Measurements from ENCODE around the gene CRAT. TPM values are rescaled to one million over a fixed set of nuclear protein-coding genes. Genes with fewer than 3 reads are reported as not detected.

The CRAT gene
- total RNA-seq (32.3 TPM), polyA plus RNA-seq (ENCODE audit: insufficient read depth, low read depth, low replicate concordance) (76.8 TPM)
- long read RNA-seq, donor 1, partial matches to known transcripts: 5 of 11 reads
- long read RNA-seq, donor 1, other reads (novel, unspliced or antisense): 0 of 11 reads
- long read RNA-seq, donor 2, transcript CRAT-201 (14 exons, 2,763 nt): major isoform, 6 of 7 reads
- long read RNA-seq, donor 2, partial matches to known transcripts: 0 of 7 reads
- long read RNA-seq, donor 2, other reads (novel, unspliced or antisense): 0 of 7 reads
- long read RNA-seq, donor 3, transcript CRAT-201 (14 exons, 2,763 nt): major isoform, 6 of 7 reads
- long read RNA-seq, donor 3, partial matches to known transcripts: 0 of 7 reads
- long read RNA-seq, donor 3, other reads (novel, unspliced or antisense): 0 of 7 reads
- long read RNA-seq, donor 4, transcript CRAT-201 (14 exons, 2,763 nt): major isoform, 6 of 10 reads
- long read RNA-seq, donor 4, partial matches to known transcripts: 0 of 10 reads
- long read RNA-seq, donor 4, other reads (novel, unspliced or antisense): 0 of 10 reads
- long read RNA-seq, donor 5: 0 reads
- long read RNA-seq, donor 6, partial matches to known transcripts: 0 of 3 reads
- long read RNA-seq, donor 6, other reads (novel, unspliced or antisense): 0 of 3 reads
- long read RNA-seq, donor 7, transcript CRAT-201 (14 exons, 2,763 nt): minor isoform, 7 of 34 reads
- long read RNA-seq, donor 7, transcript CRAT-207 (15 exons, 2,253 nt): major isoform, 8 of 34 reads
- long read RNA-seq, donor 7, partial matches to known transcripts: 12 of 34 reads
- long read RNA-seq, donor 7, other reads (novel, unspliced or antisense): 7 of 34 reads
- long read RNA-seq, donor 8, partial matches to known transcripts: 0 of 2 reads
- long read RNA-seq, donor 8, other reads (novel, unspliced or antisense): 0 of 2 reads
- long read RNA-seq, donor 9, partial matches to known transcripts: 0 of 6 reads
- long read RNA-seq, donor 9, other reads (novel, unspliced or antisense): 0 of 6 reads
- long read RNA-seq, donor 10, partial matches to known transcripts: 0 of 3 reads
- long read RNA-seq, donor 10, other reads (novel, unspliced or antisense): 0 of 3 reads

DNA sequence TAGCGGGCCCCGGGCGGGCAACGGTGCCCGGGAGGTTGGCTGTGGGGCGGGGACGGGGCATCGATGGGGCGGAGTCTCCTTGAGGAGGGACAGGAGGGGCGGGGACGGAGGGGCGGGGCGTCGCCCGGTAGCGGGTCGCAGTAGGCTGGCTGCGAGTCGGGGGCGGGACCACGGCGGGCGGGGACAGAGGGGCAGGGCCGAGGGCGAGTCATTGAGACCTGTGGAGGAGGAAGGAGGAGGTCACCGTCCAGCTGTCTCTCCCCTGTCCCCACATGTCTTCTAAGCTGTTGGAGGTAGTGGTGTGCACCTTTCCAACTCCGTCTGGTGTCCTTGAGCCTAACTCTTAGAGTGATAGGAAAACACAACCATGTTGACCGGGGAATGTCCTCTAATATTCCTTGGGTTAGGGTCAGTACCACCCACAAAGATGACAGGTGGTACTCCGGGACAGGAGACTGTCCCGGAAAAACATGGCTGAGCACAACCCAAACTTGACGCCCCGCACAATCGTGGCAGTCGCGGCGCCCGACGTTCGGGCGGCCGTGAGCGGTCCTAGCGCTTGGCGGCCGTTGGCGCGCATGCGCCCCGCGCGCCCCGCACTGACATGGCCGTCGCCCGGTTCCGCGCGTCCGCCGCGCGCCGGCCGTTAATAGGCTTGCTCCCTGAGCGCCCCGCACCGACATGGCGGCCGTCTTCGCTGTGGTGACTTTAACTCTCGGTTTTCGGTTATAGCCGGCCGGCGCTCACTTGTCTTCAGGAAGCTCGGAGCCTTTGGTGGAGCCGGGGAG lies at the start of gene CRAT, which contains the start of gene PTPA:
Gene CRAT, minus strand, starts transcription at position 54 of the 788 bp plus-strand sequence. CDS start 284 bp downstream, outside the sequence.
Gene PTPA, plus strand, starts transcription at position 676 of the 788 bp plus-strand sequence. CDS start 186 bp downstream, outside the sequence.
- FAIRE-seq: no peak

DNA sequence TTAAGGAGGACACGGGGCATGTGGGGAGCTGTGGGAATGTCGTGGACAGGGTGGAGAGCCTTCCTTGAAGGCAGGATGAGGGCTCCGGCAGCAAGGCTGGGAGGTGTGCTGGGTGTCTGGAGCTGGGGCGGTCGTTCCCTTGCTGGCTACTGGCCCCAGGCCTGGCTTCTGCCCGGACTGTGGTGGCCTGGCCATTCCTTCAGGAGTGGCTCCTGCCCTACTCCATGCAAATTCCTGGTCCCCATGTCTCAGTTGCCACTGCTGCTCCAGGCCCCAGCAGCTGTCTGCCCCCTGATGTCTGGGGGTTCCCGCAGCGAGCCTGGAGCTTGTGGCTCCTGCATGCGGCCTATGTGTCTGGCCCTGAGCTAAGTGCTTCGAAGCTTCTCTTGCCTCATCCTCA lies 45.6 kb upstream of the CRAT start:
- Histone ChIP-seq H3K9me3 (ENCODE audit: control insufficient read depth in 2 of 3, insufficient read depth in 1 of 3, low read length in 3 of 3) (no peaks in the 10 kb centered on the region), H3K4me1 (ENCODE audit: control insufficient read depth in 2 of 3, insufficient read depth in 2 of 3, low read depth in 1 of 3, low read length in 3 of 3) (no peaks in the 10 kb centered on the region), H3K9ac (ENCODE audit: low read length in 3 of 3) (no peak overlapping the region), H3K27me3 (ENCODE audit: control insufficient read depth, insufficient read depth, low read length) (no peaks in the 10 kb centered on the region), H3K36me3 (ENCODE audit: control insufficient read depth in 2 of 3, insufficient read depth in 3 of 3, low read length in 3 of 3) (no peaks in the 10 kb centered on the region), H3K27ac (ENCODE audit: low read depth in 2 of 2, low read length in 2 of 2) (no peak overlapping the region), H3K4me3 (ENCODE audit: low read length in 3 of 3) (no peak overlapping the region)
- FAIRE-seq (no peak), DNase-seq (no peak)
- TF ChIP-seq, protein P1, sequence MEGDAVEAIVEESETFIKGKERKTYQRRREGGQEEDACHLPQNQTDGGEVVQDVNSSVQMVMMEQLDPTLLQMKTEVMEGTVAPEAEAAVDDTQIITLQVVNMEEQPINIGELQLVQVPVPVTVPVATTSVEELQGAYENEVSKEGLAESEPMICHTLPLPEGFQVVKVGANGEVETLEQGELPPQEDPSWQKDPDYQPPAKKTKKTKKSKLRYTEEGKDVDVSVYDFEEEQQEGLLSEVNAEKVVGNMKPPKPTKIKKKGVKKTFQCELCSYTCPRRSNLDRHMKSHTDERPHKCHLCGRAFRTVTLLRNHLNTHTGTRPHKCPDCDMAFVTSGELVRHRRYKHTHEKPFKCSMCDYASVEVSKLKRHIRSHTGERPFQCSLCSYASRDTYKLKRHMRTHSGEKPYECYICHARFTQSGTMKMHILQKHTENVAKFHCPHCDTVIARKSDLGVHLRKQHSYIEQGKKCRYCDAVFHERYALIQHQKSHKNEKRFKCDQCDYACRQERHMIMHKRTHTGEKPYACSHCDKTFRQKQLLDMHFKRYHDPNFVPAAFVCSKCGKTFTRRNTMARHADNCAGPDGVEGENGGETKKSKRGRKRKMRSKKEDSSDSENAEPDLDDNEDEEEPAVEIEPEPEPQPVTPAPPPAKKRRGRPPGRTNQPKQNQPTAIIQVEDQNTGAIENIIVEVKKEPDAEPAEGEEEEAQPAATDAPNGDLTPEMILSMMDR (IDR thresholded peaks at IDR 0.05; ENCODE audit: borderline replicate concordance, extremely low read depth, insufficient read depth): no peak
- intact Hi-C loops (cut with DNase I): no loop called here

More for the DNA sequence above, at the start of gene CRAT, which contains the start of gene PTPA:
- H3K4me3 ChIP-seq (ENCODE audit: low read length in 3 of 3): peak within 1 kb of the TSS; percentile 85 to 88 (median 87)
- H3K4me1 ChIP-seq (ENCODE audit: control insufficient read depth in 2 of 3, insufficient read depth in 2 of 3, low read depth in 1 of 3, low read length in 3 of 3): peaks cover 0 to 19% (median 10%) of the 10 kb centered on the region in 3 donors
- intact Hi-C loops (cut with DNase I): no loop called here
- TF ChIP-seq, protein P1 (IDR thresholded peaks at IDR 0.05; ENCODE audit: borderline replicate concordance, extremely low read depth, insufficient read depth): no peak
- H3K27ac ChIP-seq (ENCODE audit: low read depth in 2 of 2, low read length in 2 of 2): peak within 1 kb of the TSS; percentile 94 to 96
- H3K9me3 ChIP-seq (ENCODE audit: control insufficient read depth in 2 of 3, insufficient read depth in 1 of 3, low read length in 3 of 3): no peaks in the 10 kb centered on the region
- H3K36me3 ChIP-seq (ENCODE audit: control insufficient read depth in 2 of 3, insufficient read depth in 3 of 3, low read length in 3 of 3): peaks cover 0 to 5% (median 0%) of the 10 kb centered on the region in 3 donors
- DNase-seq: peak; percentile 97 to 99 (median 97)
- H3K9ac ChIP-seq (ENCODE audit: low read length in 3 of 3): peak within 1 kb of the TSS; percentile 68 to 93 (median 77)
- no peaks in the 10 kb centered on the region for H3K27me3 ChIP-seq (ENCODE audit: control insufficient read depth, insufficient read depth, low read length)

GRCh38 chr9:129154866-129155477 lies 44.4 kb upstream of the CRAT start:
- H3K27ac ChIP-seq (ENCODE audit: low read depth in 2 of 2, low read length in 2 of 2): no peak overlapping the region
- no peak overlapping the region for H3K4me3 ChIP-seq (ENCODE audit: low read length in 3 of 3)
- no peak overlapping the region for H3K9ac ChIP-seq (ENCODE audit: low read length in 3 of 3)
- DNase-seq (no peak), FAIRE-seq (no peak)
- H3K27me3 ChIP-seq (ENCODE audit: control insufficient read depth, insufficient read depth, low read length): no peaks in the 10 kb centered on the region
- intact Hi-C loops (cut with DNase I): no loop called here
- no peaks in the 10 kb centered on the region for H3K9me3 ChIP-seq (ENCODE audit: control insufficient read depth in 2 of 3, insufficient read depth in 1 of 3, low read length in 3 of 3)
- TF ChIP-seq, protein P1 (IDR thresholded peaks at IDR 0.05; ENCODE audit: borderline replicate concordance, extremely low read depth, insufficient read depth): no peak
- no peaks in the 10 kb centered on the region for H3K4me1 ChIP-seq (ENCODE audit: control insufficient read depth in 2 of 3, insufficient read depth in 2 of 3, low read depth in 1 of 3, low read length in 3 of 3)
- no peaks in the 10 kb centered on the region for H3K36me3 ChIP-seq (ENCODE audit: control insufficient read depth in 2 of 3, insufficient read depth in 3 of 3, low read length in 3 of 3)

All from kidney (tissue), 22 donors.